IMR-90 (cell line): ENCODE data around the gene RORC.

Experiments used
- BHLHE40 ChIP-seq: fragments of 150-350 bp; IDR thresholded peaks from 2 replicates; pipeline ENCODE4 v1.6.1; 2016; ENCODE audit warnings: mild to moderate bottlenecking, low read depth, low read length
- CTCF ChIP-seq: conservative IDR thresholded peaks from 2 replicates; pipeline ENCODE4 v1.5.1; 2012; ENCODE audit warnings: mild to moderate bottlenecking, low read depth, low read length, improper control_type of control experiment
- ELK1 ChIP-seq: fragments of 150-350 bp; IDR thresholded peaks from 2 replicates; pipeline ENCODE4 v1.6.1; 2016; ENCODE audit warnings: low read depth, mild to moderate bottlenecking, low read length, moderate library complexity, borderline replicate concordance
- FOS ChIP-seq: fragments of 150-350 bp; IDR thresholded peaks from 2 replicates; pipeline ENCODE4 v1.6.1; 2016; ENCODE audit warnings: low read depth, low read length
- MAFK ChIP-seq: IDR thresholded peaks from 2 replicates; pipeline ENCODE4 v1.6.1; 2012; ENCODE audit warnings: low read depth, low read length, improper control_type of control experiment
- MXI1 ChIP-seq: IDR thresholded peaks from 2 replicates; pipeline ENCODE4 v1.6.1; 2012; ENCODE audit warnings: low read depth, mild to moderate bottlenecking, low read length, moderate library complexity, borderline replicate concordance
- POLR2A ChIP-seq: IDR thresholded peaks from 2 replicates; pipeline ENCODE4 v1.6.1; 2012; ENCODE audit warnings: mild to moderate bottlenecking, low read depth, low read length
- RAD21 ChIP-seq: IDR thresholded peaks from 2 replicates; pipeline ENCODE4 v1.6.1; 2012; ENCODE audit warnings: low read length, improper control_type of control experiment
- RCOR1 ChIP-seq: IDR thresholded peaks from 2 replicates; pipeline ENCODE4 v1.6.1; 2012; ENCODE audit warnings: mild to moderate bottlenecking, low read length, improper control_type of control experiment; ENCODE audit not compliant: insufficient replicate concordance
- RFX5 ChIP-seq: IDR thresholded peaks from 2 replicates; pipeline ENCODE4 v1.8.0; 2012; ENCODE audit warnings: low read depth, mild to moderate bottlenecking, low read length, moderate library complexity
- SMC3 ChIP-seq: fragments of 150-350 bp; IDR thresholded peaks from 2 replicates; pipeline ENCODE4 v1.6.1; 2016; ENCODE audit warnings: low read depth, mild to moderate bottlenecking, antibody characterized with exemption, low read length, moderate library complexity
- USF2 ChIP-seq: fragments of 150-350 bp; IDR thresholded peaks from 2 replicates; pipeline ENCODE4 v1.6.1; 2017; ENCODE audit warnings: mild to moderate bottlenecking, antibody characterized with exemption, low read length, low read depth

- TF ChIP-seq POLR2A, result no peak
- TF ChIP-seq CTCF, result no peak
- TF ChIP-seq RAD21, result no peak
- TF ChIP-seq SMC3, result no peak
- no peak for TF ChIP-seq FOS
- TF ChIP-seq RFX5, result no peak
- no peak for TF ChIP-seq MAFK
- TF ChIP-seq MXI1, result no peak
- no peak for TF ChIP-seq USF2
- no peak for TF ChIP-seq ELK1
- TF ChIP-seq BHLHE40, result no peak
- no peak for TF ChIP-seq RCOR1
Measured at GRCh38 chr1:151833172-151833900, 1.7 kb upstream of the RORC start.
